ENCODE data around the gene HMGCS1. TPM values are rescaled to one million over a fixed set of nuclear protein-coding genes. Genes with fewer than 3 reads are reported as not detected.
A peak's percentile ranks its signal among the peaks of the same experiment; 100 is the strongest.

The HMGCS1 gene
- polyA plus RNA-seq, 6 donors from 2014 or later: 16.4 to 24.8 (median 19.7) TPM

DNA sequence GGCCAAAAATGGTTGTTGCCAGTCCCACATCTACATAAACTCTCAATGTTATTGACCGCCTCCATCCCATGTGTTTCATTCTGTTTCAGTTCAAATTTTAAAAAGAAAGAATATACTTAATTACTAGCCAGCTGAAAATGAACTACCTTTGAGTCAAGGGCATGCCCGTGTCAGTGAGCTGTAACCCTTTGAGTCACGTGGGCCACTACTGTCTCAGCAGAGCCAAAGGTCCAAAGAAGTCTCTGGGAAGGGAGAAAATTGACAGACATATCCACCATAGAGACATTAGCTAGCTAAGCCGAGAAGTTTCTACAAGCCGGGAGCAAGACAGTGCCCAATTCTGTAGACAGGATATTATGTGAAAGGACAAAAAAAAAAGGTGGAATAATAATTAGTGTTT lies 61.5 kb downstream of the HMGCS1 start:
- H3K27me3 Mint-ChIP-seq: peaks cover 13 to 39% (median 21%) of the 10 kb centered on the region in 3 donors
- H3K9me3 Mint-ChIP-seq: no peaks in the 10 kb centered on the region
- H3K4me1 Mint-ChIP-seq: peaks cover 0 to 3% (median 0%) of the 10 kb centered on the region in 3 donors
- peaks cover 0 to 3% of the 10 kb centered on the region in 2 donors for H3K36me3 Mint-ChIP-seq
- no peak overlapping the region for H3K27ac Mint-ChIP-seq
- DNase-seq: no peak
- ATAC-seq (ENCODE audit: low read depth in 2 of 2): no peak
- no peak overlapping the region for H3K4me3 Mint-ChIP-seq

DNA sequence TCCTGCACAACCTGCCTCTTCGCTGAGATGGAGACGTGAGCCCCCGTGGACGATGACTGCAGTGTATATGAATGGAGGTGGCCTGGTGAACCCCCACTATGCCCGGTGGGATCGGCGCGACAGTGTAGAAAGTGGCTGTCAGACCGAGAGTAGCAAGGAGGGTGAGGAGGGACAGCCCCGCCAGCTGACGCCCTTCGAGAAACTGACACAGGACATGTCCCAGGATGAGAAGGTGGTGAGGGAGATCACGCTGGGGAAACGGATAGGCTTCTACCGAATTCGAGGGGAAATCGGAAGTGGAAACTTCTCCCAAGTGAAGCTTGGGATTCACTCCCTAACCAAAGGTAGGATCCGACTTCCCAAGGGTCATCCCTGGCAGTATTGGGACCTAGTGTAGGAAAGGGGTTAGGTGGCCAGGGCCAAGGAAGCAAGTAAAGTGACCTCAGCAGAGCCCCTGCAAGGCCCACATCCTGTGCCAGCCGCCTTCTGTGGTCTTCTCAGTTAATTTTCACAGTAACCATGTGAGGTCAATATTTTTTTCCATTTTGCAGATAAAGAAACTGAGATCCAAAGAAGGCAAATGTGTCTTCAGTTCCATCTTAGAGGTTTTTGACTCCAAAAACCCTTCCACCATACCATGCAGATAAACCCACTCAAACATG lies 67.4 kb downstream of the HMGCS1 start:
- Mint-ChIP-seq H3K27me3 (peaks cover 20 to 61% (median 44%) of the 10 kb centered on the region in 3 donors), H3K36me3 (peaks cover 0 to 3% of the 10 kb centered on the region in 2 donors), H3K27ac (no peak overlapping the region), H3K4me3 (peak overlapping the region in 1 of 8 donors; percentile 48), H3K9me3 (no peaks in the 10 kb centered on the region), H3K4me1 (no peaks in the 10 kb centered on the region)
- ATAC-seq (ENCODE audit: low read depth in 2 of 2) (no peak), DNase-seq (no peak)

DNA sequence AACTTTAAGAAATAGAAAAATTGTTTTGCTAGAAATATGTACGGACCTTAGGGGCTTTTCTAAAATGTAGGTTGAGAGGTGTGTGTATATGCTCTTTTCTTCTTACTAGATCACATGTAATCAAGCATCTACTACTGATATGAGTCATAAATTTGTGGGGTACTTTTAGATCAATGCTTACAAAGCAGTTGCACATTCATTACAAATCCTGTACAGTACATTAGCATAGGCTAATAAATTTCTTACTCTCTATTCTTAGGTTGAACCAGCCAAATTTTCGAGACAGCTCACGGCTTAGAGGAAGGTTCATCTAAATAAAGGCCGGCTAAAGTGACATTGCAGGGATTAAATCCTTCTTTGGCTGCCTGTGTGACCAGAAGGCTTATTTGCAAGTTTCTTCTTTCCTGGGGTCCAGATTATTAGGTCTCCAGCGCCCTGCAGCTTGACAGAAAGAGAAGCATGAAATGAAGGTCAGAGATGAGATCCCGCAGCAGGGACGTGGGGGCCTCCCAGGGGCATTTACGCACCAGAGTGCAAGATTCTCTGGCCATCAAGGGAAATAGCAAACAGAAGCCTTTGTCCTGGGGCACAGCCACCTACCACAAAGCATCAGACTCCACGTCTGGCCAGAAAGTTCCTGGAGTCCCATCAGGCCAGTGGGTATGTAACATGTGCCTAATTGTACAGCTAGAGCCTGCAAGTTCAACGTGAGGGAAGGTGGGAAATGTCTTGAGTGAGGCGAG lies 68.2 kb downstream of the HMGCS1 start:
- DNase-seq (no peak), ATAC-seq (ENCODE audit: low read depth in 2 of 2) (no peak)
- Mint-ChIP-seq H3K4me3 (no peak overlapping the region), H3K27ac (no peak overlapping the region), H3K36me3 (peaks cover 0 to 3% of the 10 kb centered on the region in 2 donors), H3K9me3 (no peaks in the 10 kb centered on the region), H3K27me3 (peaks cover 20 to 66% (median 48%) of the 10 kb centered on the region in 3 donors), H3K4me1 (no peaks in the 10 kb centered on the region)

DNA sequence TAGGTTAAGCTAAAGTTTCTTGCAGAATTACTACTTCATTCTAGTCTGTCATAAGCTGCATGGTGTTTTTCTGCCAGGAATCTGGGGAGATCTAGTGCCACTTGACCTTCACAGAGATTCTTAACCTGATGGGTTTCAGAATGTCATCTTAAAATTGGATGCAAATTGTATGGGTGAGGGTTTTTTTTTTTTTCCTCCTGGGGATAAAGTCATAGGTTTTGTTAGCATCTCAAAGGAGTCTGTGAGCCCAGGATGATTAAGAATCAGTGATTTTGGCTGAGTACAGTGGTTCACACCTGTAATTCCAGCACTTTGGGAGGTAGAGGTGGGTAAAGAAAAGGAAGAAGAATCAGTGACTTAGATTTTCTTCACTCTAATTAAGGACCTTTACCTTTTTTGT lies 69.9 kb downstream of the HMGCS1 start:
- DNase-seq (no peak), ATAC-seq (ENCODE audit: low read depth in 2 of 2) (no peak)
- Mint-ChIP-seq H3K27ac (no peak overlapping the region), H3K9me3 (no peaks in the 10 kb centered on the region), H3K4me1 (no peaks in the 10 kb centered on the region), H3K27me3 (peaks cover 18 to 54% (median 46%) of the 10 kb centered on the region in 3 donors), H3K36me3 (peaks cover 0 to 1% of the 10 kb centered on the region in 2 donors), H3K4me3 (no peak overlapping the region)

DNA sequence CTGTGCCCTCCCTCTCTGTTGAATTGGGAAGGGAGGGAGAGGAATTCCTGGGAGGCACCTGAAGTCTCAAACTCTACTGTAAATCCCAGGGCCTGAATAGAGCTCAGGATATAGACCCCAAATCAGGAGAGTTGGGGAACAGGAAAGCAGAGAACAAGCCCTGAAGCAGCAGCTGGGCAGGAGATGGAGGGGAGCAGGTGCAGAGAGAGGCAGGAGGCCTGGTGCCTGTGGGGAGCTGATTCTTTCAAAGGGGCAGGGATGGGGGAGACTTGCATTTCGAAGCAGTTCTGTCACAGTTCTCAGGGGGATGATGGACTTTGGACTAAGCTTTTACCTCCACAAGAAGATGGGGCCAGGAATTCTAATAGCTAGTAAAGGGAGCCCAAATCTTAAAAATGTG lies 71.0 kb downstream of the HMGCS1 start:
- Mint-ChIP-seq H3K4me3 (peak overlapping the region in 1 of 8 donors; percentile 29), H3K9me3 (no peaks in the 10 kb centered on the region), H3K36me3 (no peaks in the 10 kb centered on the region), H3K27me3 (peaks cover 12 to 48% (median 43%) of the 10 kb centered on the region in 3 donors), H3K27ac (no peak overlapping the region), H3K4me1 (no peaks in the 10 kb centered on the region)
- DNase-seq (no peak), ATAC-seq (ENCODE audit: low read depth in 2 of 2) (no peak)

Other genes starting within 250 kb of the HMGCS1 start
- gene ZNF131, start 192.5 kb downstream of the HMGCS1 start, polyA plus RNA-seq (ENCODE audit: low read depth in 6 of 6): 10 to 100 TPM; 50.0 to 70.5 (median 54.2) TPM
- gene NIM1K, start 121.2 kb downstream of the HMGCS1 start, polyA plus RNA-seq (ENCODE audit: low read depth in 6 of 6): under 1 TPM in 4 of 6 donors, not detected in 2; 0.09 to 0.90 (median 0.22) TPM
- gene CCL28, start 99.0 kb upstream of the HMGCS1 start, polyA plus RNA-seq (ENCODE audit: low read depth in 6 of 6): 10 to 100 TPM; 15.3 to 22.3 (median 19.5) TPM
- gene TMEM267, start 170.5 kb upstream of the HMGCS1 start, polyA plus RNA-seq (ENCODE audit: low read depth in 6 of 6): 10 to 100 TPM; 26.6 to 44.0 (median 28.6) TPM
- 1 to 10 TPM in 5 of 6 donors, not detected in 1; 1.2 to 3.9 (median 2.5) TPM for gene C5orf34, start 201.7 kb upstream of the HMGCS1 start, polyA plus RNA-seq (ENCODE audit: low read depth in 6 of 6)
- gene PAIP1, start 243.7 kb upstream of the HMGCS1 start, polyA plus RNA-seq (ENCODE audit: low read depth in 6 of 6): 10 to 100 TPM; 42.2 to 73.4 (median 50.0) TPM

Data from naive B cell (primary cell).